Peyer's patch (tissue), 4 donors: ENCODE results near the gene ARL15.

Experiments used
- POLR2A ChIP-seq, 2 donors: fragments of 450-650 bp; IDR thresholded peaks; one replicate each; pipeline ENCODE4 v1.5.1; 2017; ENCODE audit warnings: antibody characterized with exemption in 2 of 2, mild to moderate bottlenecking in 2 of 2, moderate library complexity in 2 of 2
- TF ChIP-seq, protein P1 (sequence below), 6 experiments: fragments of 450-650 bp in 4 of 6; fragments of 200-600 bp in 2 of 6; sonication (generic) in 1 of 6; IDR thresholded peaks; one replicate each; pipeline ENCODE4 v1.5.1; 2017 to 2019; ENCODE audit warnings: antibody characterized with exemption in 6 of 6, mild to moderate bottlenecking in 3 of 6, moderate library complexity in 1 of 6

DNA sequence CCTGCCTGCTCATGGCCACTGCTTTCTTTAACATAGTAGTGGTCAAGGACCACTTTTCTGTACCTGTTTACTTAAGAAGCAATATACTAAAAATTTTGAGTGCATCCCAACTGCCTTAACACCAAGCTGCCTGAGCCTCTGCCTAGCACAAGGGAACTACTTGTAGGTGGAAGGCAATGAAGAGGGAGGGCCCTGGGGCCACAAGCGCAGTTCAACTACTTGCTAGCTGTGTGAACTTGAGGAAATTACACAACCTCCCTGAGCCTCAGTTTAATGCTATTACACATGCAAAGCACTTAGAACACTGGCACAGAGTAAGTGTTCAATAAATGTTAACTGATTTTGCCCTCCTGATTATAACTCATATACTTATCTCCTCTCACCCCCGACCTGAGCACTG is 6.3 kb downstream of the ARL15 start:
- TF ChIP-seq, protein P1, sequence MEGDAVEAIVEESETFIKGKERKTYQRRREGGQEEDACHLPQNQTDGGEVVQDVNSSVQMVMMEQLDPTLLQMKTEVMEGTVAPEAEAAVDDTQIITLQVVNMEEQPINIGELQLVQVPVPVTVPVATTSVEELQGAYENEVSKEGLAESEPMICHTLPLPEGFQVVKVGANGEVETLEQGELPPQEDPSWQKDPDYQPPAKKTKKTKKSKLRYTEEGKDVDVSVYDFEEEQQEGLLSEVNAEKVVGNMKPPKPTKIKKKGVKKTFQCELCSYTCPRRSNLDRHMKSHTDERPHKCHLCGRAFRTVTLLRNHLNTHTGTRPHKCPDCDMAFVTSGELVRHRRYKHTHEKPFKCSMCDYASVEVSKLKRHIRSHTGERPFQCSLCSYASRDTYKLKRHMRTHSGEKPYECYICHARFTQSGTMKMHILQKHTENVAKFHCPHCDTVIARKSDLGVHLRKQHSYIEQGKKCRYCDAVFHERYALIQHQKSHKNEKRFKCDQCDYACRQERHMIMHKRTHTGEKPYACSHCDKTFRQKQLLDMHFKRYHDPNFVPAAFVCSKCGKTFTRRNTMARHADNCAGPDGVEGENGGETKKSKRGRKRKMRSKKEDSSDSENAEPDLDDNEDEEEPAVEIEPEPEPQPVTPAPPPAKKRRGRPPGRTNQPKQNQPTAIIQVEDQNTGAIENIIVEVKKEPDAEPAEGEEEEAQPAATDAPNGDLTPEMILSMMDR (IDR thresholded peaks at IDR 0.05), result no peak
- no peak for TF ChIP-seq POLR2A (IDR thresholded peaks at IDR 0.05)
